Glutamatergic neuron (in vitro differentiated cells): ENCODE measurements around the gene CEACAM1. TPM values are rescaled to one million over a fixed set of nuclear protein-coding genes. Genes with fewer than 3 reads are reported as not detected.

ENCODE experiments used
- DNase-seq: peaks from one replicate; pipeline ENCODE4 v3.0.0; 2022
- H3K27ac Mint-ChIP-seq: one replicate; pipeline ENCODE4 v1.8.0; 2020; ENCODE audit warnings: mild to moderate bottlenecking, mixed read lengths, inconsistent platforms; ENCODE audit not compliant: unreplicated experiment
- H3K27me3 Mint-ChIP-seq: one replicate; pipeline ENCODE4 v1.8.0; 2020; ENCODE audit warnings: mild to moderate bottlenecking, moderate library complexity, mixed read lengths, inconsistent platforms; ENCODE audit not compliant: unreplicated experiment
- H3K36me3 Mint-ChIP-seq: one replicate; pipeline ENCODE4 v1.8.0; 2020; ENCODE audit warnings: mild to moderate bottlenecking, mixed read lengths, inconsistent platforms; ENCODE audit not compliant: unreplicated experiment
- H3K4me1 Mint-ChIP-seq: one replicate; pipeline ENCODE4 v1.8.0; 2020; ENCODE audit warnings: mild to moderate bottlenecking, low read depth, mixed read lengths, inconsistent platforms; ENCODE audit not compliant: unreplicated experiment
- H3K4me3 Mint-ChIP-seq: one replicate; pipeline ENCODE4 v1.8.0; 2020; ENCODE audit warnings: mild to moderate bottlenecking, mixed read lengths, inconsistent platforms; ENCODE audit not compliant: unreplicated experiment
- H3K9me3 Mint-ChIP-seq: one replicate; pipeline ENCODE4 v1.8.0; 2020; ENCODE audit warnings: mild to moderate bottlenecking, moderate library complexity, mixed read lengths, inconsistent platforms; ENCODE audit not compliant: unreplicated experiment
- total RNA-seq: library from RNA; stranded (reverse); fragmentation: NEBNext Ultra II Directional; extraction: Animal tissue kit (Norgen Biotek cat#: 25700); gene quantifications from one replicate; pipeline ENCODE4 v1.2.1, GENCODE V29; 2021; ENCODE audit not compliant: unreplicated experiment
- TF ChIP-seq, protein P1 (sequence below): fragments of 200-600 bp; sonication (generic); IDR thresholded peaks from one replicate; pipeline ENCODE4 v1.5.0; 2021; ENCODE audit not compliant: partially characterized antibody, unreplicated experiment

CEACAM1 gene
- total RNA-seq, 1 donor from 2014 or later: 0.44 TPM

DNA sequence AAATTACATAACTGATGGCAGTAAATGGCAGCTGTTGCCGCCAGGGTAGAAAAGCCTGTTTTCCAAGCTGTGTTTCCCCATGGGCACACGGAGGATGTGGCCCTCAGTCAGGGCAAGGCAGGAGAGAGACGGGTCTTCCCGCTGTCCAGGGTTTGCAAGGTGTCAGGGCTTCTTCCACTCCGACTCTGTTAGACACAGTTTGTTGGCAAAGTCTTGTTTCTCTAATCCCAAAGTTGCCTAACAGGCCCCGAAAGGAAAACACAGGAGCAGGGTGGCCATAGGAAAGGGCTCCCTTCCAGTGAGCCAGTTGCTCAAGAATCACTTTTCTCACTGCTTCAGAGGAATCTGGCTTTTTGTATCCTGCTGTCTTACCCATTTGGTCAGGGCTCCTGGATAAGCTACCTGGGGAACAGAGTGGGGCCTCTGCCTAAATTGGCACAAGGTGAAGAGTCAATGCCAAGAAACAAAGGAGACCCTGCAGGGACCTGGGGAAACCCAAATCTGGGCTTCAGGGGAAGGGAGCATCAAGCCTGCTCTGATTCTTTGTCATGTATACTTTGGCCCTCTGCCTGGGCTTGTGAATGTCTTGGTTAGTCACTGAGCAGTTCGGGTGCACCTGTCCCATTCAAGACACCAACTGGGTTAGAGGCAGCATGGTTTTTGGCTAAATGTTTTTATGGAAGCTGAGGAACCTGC lies 56.6 kb downstream of the CEACAM1 start:
- TF ChIP-seq, protein P1, sequence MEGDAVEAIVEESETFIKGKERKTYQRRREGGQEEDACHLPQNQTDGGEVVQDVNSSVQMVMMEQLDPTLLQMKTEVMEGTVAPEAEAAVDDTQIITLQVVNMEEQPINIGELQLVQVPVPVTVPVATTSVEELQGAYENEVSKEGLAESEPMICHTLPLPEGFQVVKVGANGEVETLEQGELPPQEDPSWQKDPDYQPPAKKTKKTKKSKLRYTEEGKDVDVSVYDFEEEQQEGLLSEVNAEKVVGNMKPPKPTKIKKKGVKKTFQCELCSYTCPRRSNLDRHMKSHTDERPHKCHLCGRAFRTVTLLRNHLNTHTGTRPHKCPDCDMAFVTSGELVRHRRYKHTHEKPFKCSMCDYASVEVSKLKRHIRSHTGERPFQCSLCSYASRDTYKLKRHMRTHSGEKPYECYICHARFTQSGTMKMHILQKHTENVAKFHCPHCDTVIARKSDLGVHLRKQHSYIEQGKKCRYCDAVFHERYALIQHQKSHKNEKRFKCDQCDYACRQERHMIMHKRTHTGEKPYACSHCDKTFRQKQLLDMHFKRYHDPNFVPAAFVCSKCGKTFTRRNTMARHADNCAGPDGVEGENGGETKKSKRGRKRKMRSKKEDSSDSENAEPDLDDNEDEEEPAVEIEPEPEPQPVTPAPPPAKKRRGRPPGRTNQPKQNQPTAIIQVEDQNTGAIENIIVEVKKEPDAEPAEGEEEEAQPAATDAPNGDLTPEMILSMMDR: no peak
- peaks cover 9% of the 10 kb centered on the region for H3K4me1 Mint-ChIP-seq
- H3K27me3 Mint-ChIP-seq: no peaks in the 10 kb centered on the region
- no peak overlapping the region for H3K27ac Mint-ChIP-seq
- H3K4me3 Mint-ChIP-seq: no peak overlapping the region
- peaks cover 2% of the 10 kb centered on the region for H3K9me3 Mint-ChIP-seq
- no peaks in the 10 kb centered on the region for H3K36me3 Mint-ChIP-seq
- DNase-seq: no peak

DNA sequence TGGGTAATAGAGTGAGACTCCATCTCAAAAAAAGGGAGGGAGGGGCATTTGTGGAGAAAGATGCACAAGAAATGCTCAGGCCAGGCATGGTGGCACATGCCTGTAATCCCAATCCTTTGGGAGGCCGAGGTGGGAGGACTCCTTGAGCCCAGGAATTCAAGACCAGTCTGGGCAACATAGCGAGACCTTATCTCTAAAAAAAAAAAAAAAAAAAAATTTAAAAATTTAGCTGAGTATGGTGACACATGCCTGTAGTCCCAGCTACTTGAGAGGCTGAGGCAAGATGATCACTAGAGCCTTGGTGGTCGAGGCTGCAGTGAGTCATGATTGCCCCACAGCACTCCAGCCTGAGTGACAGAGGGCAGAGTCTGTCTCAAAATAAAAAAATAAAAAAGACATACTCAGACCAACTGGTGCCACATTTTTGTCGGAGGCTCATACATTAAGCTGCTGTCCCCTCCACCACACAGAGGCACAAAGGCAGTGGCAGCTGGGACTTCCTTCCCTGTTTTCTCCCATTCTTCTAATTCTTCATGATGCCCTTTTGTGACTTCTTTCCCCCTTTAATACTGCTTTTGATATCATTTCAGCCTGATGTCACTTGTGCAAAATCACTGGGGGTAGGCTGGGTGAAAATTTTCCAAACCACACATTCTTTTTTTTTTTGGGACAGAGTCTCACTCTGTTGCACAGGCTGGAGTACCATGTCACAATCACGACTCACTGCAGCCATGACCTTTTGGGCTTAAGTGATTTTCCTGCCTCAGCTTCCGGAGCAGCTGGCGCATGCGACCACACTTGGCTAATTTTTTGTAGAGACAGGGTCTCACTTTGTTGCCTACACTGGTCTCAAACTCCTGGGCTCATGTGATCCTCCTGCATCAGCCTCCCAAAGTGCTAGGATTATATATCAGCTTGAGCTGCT lies 58.7 kb downstream of the CEACAM1 start:
- H3K9me3 Mint-ChIP-seq: no peaks in the 10 kb centered on the region
- peaks cover 9% of the 10 kb centered on the region for H3K4me1 Mint-ChIP-seq
- H3K4me3 Mint-ChIP-seq: no peak overlapping the region

DNA sequence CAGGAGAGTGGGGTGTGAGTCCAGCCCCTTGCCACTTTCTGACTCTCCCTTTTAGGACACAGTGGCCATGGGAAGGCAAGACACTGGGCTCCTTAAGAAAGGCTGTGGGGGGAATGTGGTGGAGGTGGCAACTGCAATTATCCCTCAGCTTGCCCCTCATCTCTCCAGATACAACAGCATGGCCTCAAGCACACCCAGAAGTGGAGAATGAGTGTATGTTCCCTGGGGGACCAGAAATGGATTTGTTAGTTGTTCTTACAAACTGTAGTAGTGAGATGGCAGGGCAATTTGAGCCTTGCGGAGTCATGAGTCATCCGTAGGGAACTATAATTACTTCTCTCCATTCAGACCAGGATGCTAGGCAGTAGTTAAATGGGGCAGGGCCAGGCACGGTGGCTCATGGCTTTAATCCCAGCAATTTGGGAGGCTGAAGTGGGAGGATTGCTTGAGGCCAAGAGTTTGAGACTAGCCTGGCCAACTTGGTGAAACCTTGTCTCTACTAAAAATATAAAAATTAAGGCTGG lies 59.9 kb downstream of the CEACAM1 start:
- H3K4me3 Mint-ChIP-seq: no peak overlapping the region
- H3K9me3 Mint-ChIP-seq: no peaks in the 10 kb centered on the region
- no peaks in the 10 kb centered on the region for H3K36me3 Mint-ChIP-seq
- H3K27me3 Mint-ChIP-seq: peaks cover 2% of the 10 kb centered on the region
- peaks cover 9% of the 10 kb centered on the region for H3K4me1 Mint-ChIP-seq
- DNase-seq: peak; percentile 17
- TF ChIP-seq, protein P1: no peak
- peak overlapping the region; percentile 71 for H3K27ac Mint-ChIP-seq

More for the DNA sequence above, 58.7 kb downstream of the CEACAM1 start:
- DNase-seq: no peak
- peaks cover 2% of the 10 kb centered on the region for H3K27me3 Mint-ChIP-seq
- H3K36me3 Mint-ChIP-seq: no peaks in the 10 kb centered on the region
- peak overlapping the region; percentile 13 for H3K27ac Mint-ChIP-seq
- TF ChIP-seq, protein P1: no peak

DNA sequence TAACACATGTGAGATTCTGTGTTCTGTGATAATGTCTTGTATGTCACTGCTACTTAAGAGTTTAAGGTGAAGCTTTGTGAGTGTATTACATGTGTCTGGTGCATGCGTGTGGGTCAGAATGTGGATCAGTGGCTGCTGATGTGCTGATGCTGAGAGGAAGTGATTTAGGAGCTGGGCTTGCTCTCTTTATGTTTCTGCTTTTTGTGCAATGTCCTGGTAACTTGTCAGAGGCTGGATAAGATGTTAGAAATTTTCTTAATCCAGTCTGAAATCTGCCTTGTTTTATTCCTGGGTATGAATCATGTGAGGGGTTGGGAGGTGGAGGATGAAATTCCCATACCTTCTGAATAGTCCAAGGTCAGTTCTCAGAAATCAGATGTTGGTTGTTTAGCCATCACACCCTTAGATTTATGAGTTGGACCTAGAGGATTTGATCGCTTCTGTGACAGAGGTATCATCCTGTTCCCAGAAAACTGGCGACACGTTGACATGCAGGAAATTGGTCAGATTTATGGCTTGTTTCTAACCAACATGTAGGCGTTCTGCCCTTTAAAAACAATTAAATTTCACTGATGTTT lies 61.0 kb downstream of the CEACAM1 start:
- no peaks in the 10 kb centered on the region for H3K9me3 Mint-ChIP-seq
- TF ChIP-seq, protein P1: no peak
- no peaks in the 10 kb centered on the region for H3K36me3 Mint-ChIP-seq
- peaks cover 2% of the 10 kb centered on the region for H3K27me3 Mint-ChIP-seq
- H3K4me3 Mint-ChIP-seq: no peak overlapping the region
- no peak for DNase-seq
- no peak overlapping the region for H3K27ac Mint-ChIP-seq
- peaks cover 9% of the 10 kb centered on the region for H3K4me1 Mint-ChIP-seq
